CD14-positive monocyte (primary cell): Measurements from ENCODE around the gene YKT6. TPM values are rescaled to one million over a fixed set of nuclear protein-coding genes. Genes with fewer than 3 reads are reported as not detected.

ENCODE experiments used
- DNase-seq, 3 donors: peaks; one replicate each; pipeline ENCODE4 v3.0.0-alpha.2; 2011 to 2022
- H2AFZ ChIP-seq: 2 replicates; pipeline ENCODE4 v1.6.0; 2012; ENCODE audit warnings: mild to moderate bottlenecking, low read depth, low read length, inconsistent platforms; ENCODE audit not compliant: insufficient read depth, poor library complexity, severe bottlenecking
- H3K27ac ChIP-seq, 2 donors: 1 replicate in 1 of 2; 2 replicates in 1 of 2; pipeline ENCODE4 v1.5.1; 2012 to 2013; ENCODE audit warnings: low read length in 2 of 2, control low read depth in 1 of 2, inconsistent platforms in 1 of 2, low read depth in 1 of 2, mild to moderate bottlenecking in 1 of 2
- H3K27me3 ChIP-seq, 2 donors: one replicate each; pipeline versions ENCODE4 v1.6.0 to v1.6.1; 2011 to 2013; ENCODE audit warnings: low read length in 2 of 2; ENCODE audit not compliant: control insufficient read depth in 2 of 2, insufficient read depth in 2 of 2
- H3K36me3 ChIP-seq, 2 donors: replicated peaks in 1 of 2; 1 replicate in 1 of 2; 2 replicates in 1 of 2; pipeline versions ENCODE4 v1.5.1 to v1.6.1; 2012 to 2013; ENCODE audit warnings: low read length in 2 of 2, control low read depth in 1 of 2, inconsistent platforms in 1 of 2, mild to moderate bottlenecking in 1 of 2; ENCODE audit not compliant: insufficient read depth in 2 of 2, control insufficient read depth in 1 of 2
- H3K4me1 ChIP-seq, 2 donors: 1 replicate in 1 of 2; 2 replicates in 1 of 2; pipeline versions ENCODE4 v1.5.1 to v1.6.1; 2012 to 2013; ENCODE audit warnings: low read length in 2 of 2, control low read depth in 1 of 2, inconsistent platforms in 1 of 2, mild to moderate bottlenecking in 1 of 2, moderate library complexity in 1 of 2; ENCODE audit not compliant: insufficient read depth in 2 of 2, control insufficient read depth in 1 of 2
- H3K4me2 ChIP-seq: replicated peaks from 2 replicates; pipeline ENCODE3; 2012; ENCODE audit warnings: low read length, moderate library complexity, mild to moderate bottlenecking; ENCODE audit not compliant: poor library complexity, severe bottlenecking; ENCODE audit errors: extremely low read depth
- H3K4me3 ChIP-seq, 3 experiments: fragments of 200-600 bp in 1 of 3; sonication (generic) in 1 of 3; replicated peaks in 1 of 3; 1 replicate in 2 of 3; 2 replicates in 1 of 3; pipeline ENCODE4 v1.5.1; 2011 to 2013; ENCODE audit warnings: low read length in 3 of 3, mild to moderate bottlenecking in 3 of 3, control low read depth in 2 of 3, low read depth in 2 of 3, inconsistent platforms in 1 of 3, moderate library complexity in 1 of 3
- H3K79me2 ChIP-seq: 2 replicates; pipeline ENCODE4 v1.6.0; 2012; ENCODE audit warnings: mild to moderate bottlenecking, control low read depth, inconsistent platforms, low read length, moderate library complexity; ENCODE audit not compliant: insufficient read depth
- H3K9ac ChIP-seq: 2 replicates; pipeline ENCODE4 v1.6.0; 2017; ENCODE audit warnings: low read length, mild to moderate bottlenecking; ENCODE audit not compliant: insufficient read depth, poor library complexity, severe bottlenecking
- H3K9me3 ChIP-seq, 2 donors: replicated peaks in 1 of 2; 1 replicate in 1 of 2; 2 replicates in 1 of 2; pipeline versions ENCODE4 v1.5.1 to v1.6.1; 2012 to 2013; ENCODE audit warnings: low read length in 2 of 2, control low read depth in 1 of 2; ENCODE audit not compliant: control insufficient read depth in 1 of 2, insufficient read depth in 1 of 2
- H4K20me1 ChIP-seq: 2 replicates; pipeline ENCODE4 v1.6.0; 2012; ENCODE audit warnings: mild to moderate bottlenecking, low read length, control low read depth, moderate library complexity; ENCODE audit not compliant: insufficient read depth
- H3K27ac Mint-ChIP-seq, 7 donors: one replicate each; pipeline ENCODE4 v1.8.0; 2020; ENCODE audit warnings: mild to moderate bottlenecking in 7 of 7, mixed read lengths in 7 of 7, moderate library complexity in 6 of 7, inconsistent platforms in 2 of 7
- H3K27me3 Mint-ChIP-seq, 3 donors: one replicate each; pipeline ENCODE4 v1.8.0; 2021 to 2022; ENCODE audit warnings: low read depth in 3 of 3, mild to moderate bottlenecking in 3 of 3, mixed read lengths in 3 of 3, moderate library complexity in 3 of 3, inconsistent platforms in 1 of 3
- H3K36me3 Mint-ChIP-seq, 2 donors: one replicate each; pipeline ENCODE4 v1.8.0; 2020; ENCODE audit warnings: mixed read lengths in 2 of 2, inconsistent platforms in 1 of 2, mild to moderate bottlenecking in 1 of 2
- H3K4me1 Mint-ChIP-seq: one replicate; pipeline ENCODE4 v1.8.0; 2020; ENCODE audit warnings: mild to moderate bottlenecking, mixed read lengths
- H3K4me3 Mint-ChIP-seq, 2 donors: one replicate each; pipeline ENCODE4 v1.8.0; 2020; ENCODE audit warnings: mild to moderate bottlenecking in 2 of 2, mixed read lengths in 2 of 2, moderate library complexity in 1 of 2
- H3K9me3 Mint-ChIP-seq, 7 donors: one replicate each; pipeline ENCODE4 v1.8.0; 2020 to 2022; ENCODE audit warnings: mixed read lengths in 7 of 7, mild to moderate bottlenecking in 6 of 7, moderate library complexity in 6 of 7, inconsistent platforms in 2 of 7
- CTCF ChIP-seq: fragments of 200-600 bp; IDR thresholded peaks from one replicate; pipeline ENCODE4 v1.8.0; 2022; ENCODE audit warnings: antibody characterized with exemption, mild to moderate bottlenecking
- WGBS: methylation state at CpG from one replicate; pipeline ENCODE4 v1.1.5; 2013; ENCODE audit warnings: missing lambda C conversion rate; ENCODE audit not compliant: insufficient coverage; 5-methylcytosine and 5-hydroxymethylcytosine counted together
- intact Hi-C, 2 donors: fragments of 100-400 bp; cut with micrococcal nuclease; formaldehyde crosslinking; loops; one replicate each; pipeline versions ENCODE4 v1.15.0 to v1.15.1; 2023
- polyA plus RNA-seq, 3 donors: library from polyadenylated mRNA; depleted of rRNA in 1 of 3; unstranded in 2 of 3; stranded (reverse) in 1 of 3; fragments of 300-500 nt in 2 of 3; fragments of >200 nt in 1 of 3; fragmentation: Illumina TruSeq in 2 of 3; gene quantifications; 1 replicate in 2 of 3; 2 replicates in 1 of 3; pipeline ENCODE4 v1.2.3, GENCODE V29; 2012 to 2021

Gene YKT6
- polyA plus RNA-seq, 3 donors, result 26.4 to 45.7 (median 35.2) TPM

- intact Hi-C loops, result no loop called here
- H3K9ac ChIP-seq, result no peak overlapping the region
- H3K4me1 ChIP-seq, result no peaks in the 10 kb centered on the region
- no peaks in the 10 kb centered on the region for H4K20me1 ChIP-seq
- no peak for DNase-seq
- peaks cover 0 to 6% (median 4%) of the 10 kb centered on the region in 7 donors for H3K9me3 Mint-ChIP-seq
- H3K4me1 Mint-ChIP-seq, result no peaks in the 10 kb centered on the region
- H3K27ac Mint-ChIP-seq, result no peak overlapping the region
- H3K79me2 ChIP-seq, result no peaks in the 10 kb centered on the region
- H3K9me3 ChIP-seq, result peaks cover 4 to 5% of the 10 kb centered on the region in 2 donors
- no peak overlapping the region for H3K4me3 ChIP-seq
- H2AFZ ChIP-seq, result no peak overlapping the region
- H3K27me3 Mint-ChIP-seq, result peaks cover 8 to 14% (median 8%) of the 10 kb centered on the region in 3 donors
- no peak overlapping the region for H3K4me2 ChIP-seq
- no peaks in the 10 kb centered on the region for H3K36me3 ChIP-seq
- H3K4me3 Mint-ChIP-seq, result no peak overlapping the region
- WGBS, result 89% methylated on average over 9 of the region's 9 CpGs
- no peaks in the 10 kb centered on the region for H3K36me3 Mint-ChIP-seq
- H3K27me3 ChIP-seq, result no peaks in the 10 kb centered on the region
- TF ChIP-seq CTCF, result no peak
- no peak overlapping the region for H3K27ac ChIP-seq
Measured at GRCh38 chr7:44187636-44188416, 13.0 kb upstream of the YKT6 start.

- Histone ChIP-seq H3K4me3 (no peak overlapping the region), H3K36me3 (no peaks in the 10 kb centered on the region), H3K27ac (no peak overlapping the region), H3K79me2 (no peaks in the 10 kb centered on the region), H3K4me1 (no peaks in the 10 kb centered on the region), H3K9me3 (no peaks in the 10 kb centered on the region), H3K27me3 (no peaks in the 10 kb centered on the region), H4K20me1 (no peaks in the 10 kb centered on the region), H2AFZ (no peak overlapping the region), H3K9ac (peak overlapping the region; percentile 12), H3K4me2 (no peak overlapping the region)
- H3K9me3 Mint-ChIP-seq, result peaks cover 0 to 2% (median 0%) of the 10 kb centered on the region in 7 donors
- H3K4me1 Mint-ChIP-seq, result no peaks in the 10 kb centered on the region
- intact Hi-C loops, result no loop called here
- no peak for DNase-seq
- peaks cover 7 to 14% (median 10%) of the 10 kb centered on the region in 3 donors for H3K27me3 Mint-ChIP-seq
- H3K36me3 Mint-ChIP-seq, result no peaks in the 10 kb centered on the region
- H3K4me3 Mint-ChIP-seq, result no peak overlapping the region
- WGBS, result 94% methylated on average over 7 of the region's 16 CpGs
- no peak for TF ChIP-seq CTCF
- no peak overlapping the region for H3K27ac Mint-ChIP-seq
Measured at GRCh38 chr7:44188480-44189225, 12.1 kb upstream of the YKT6 start.
